ENCODE data around the gene THAP2.

- TF ChIP-seq REST (IDR thresholded peaks at IDR 0.05; ENCODE audit: insufficient replicate concordance, low read depth) (no peak), GABPA (IDR thresholded peaks at IDR 0.05; ENCODE audit: low read depth) (no peak), CTCF (IDR thresholded peaks at IDR 0.05; ENCODE audit: insufficient read depth, low read length) (no peak)
These were observed 7.7 kb downstream of the THAP2 start for GRCh38 chr12:71671816-71672215.

Data from HL-60 (cell line).